Smooth muscle cell (in vitro differentiated cells): ENCODE results near the gene LHFPL2. TPM values are rescaled to one million over a fixed set of nuclear protein-coding genes. Genes with fewer than 3 reads are reported as not detected.

Source experiments
- DNase-seq: peaks from one replicate; lab custom pipeline; 2025; ENCODE audit not compliant: unreplicated experiment; lab: John Stamatoyannopoulos, UW
- H2AFZ ChIP-seq: fragments of 200-600 bp; sonication (generic); 2 replicates; pipeline ENCODE4 v1.6.0; 2016; ENCODE audit warnings: antibody characterized with exemption, low read depth, mild to moderate bottlenecking
- H3F3A ChIP-seq: fragments of 200-600 bp; sonication (generic); 2 replicates; pipeline ENCODE4 v1.6.0; 2017; ENCODE audit warnings: antibody characterized with exemption, low read depth
- H3K27ac ChIP-seq: fragments of 200-600 bp; sonication (generic); 2 replicates; pipeline ENCODE4 v1.5.1; 2016; ENCODE audit warnings: low read depth, mild to moderate bottlenecking
- H3K27me3 ChIP-seq: fragments of 200-600 bp; sonication (generic); 2 replicates; pipeline ENCODE4 v1.6.1; 2016; ENCODE audit warnings: low read depth, mild to moderate bottlenecking
- H3K36me3 ChIP-seq: fragments of 200-600 bp; sonication (generic); 2 replicates; pipeline ENCODE4 v1.5.1; 2016; ENCODE audit warnings: low read depth
- H3K4me1 ChIP-seq: fragments of 200-600 bp; sonication (generic); 2 replicates; pipeline ENCODE4 v1.5.1; 2016; ENCODE audit warnings: low read depth
- H3K4me2 ChIP-seq: fragments of 200-600 bp; sonication (generic); 2 replicates; pipeline ENCODE4 v1.6.0; 2016; ENCODE audit warnings: mild to moderate bottlenecking
- H3K4me3 ChIP-seq: fragments of 200-600 bp; sonication (generic); 2 replicates; pipeline ENCODE4 v1.5.1; 2016; ENCODE audit warnings: mild to moderate bottlenecking
- H3K79me2 ChIP-seq: fragments of 200-600 bp; sonication (generic); 2 replicates; pipeline ENCODE4 v1.6.0; 2016; ENCODE audit warnings: low read depth, mild to moderate bottlenecking
- H3K9ac ChIP-seq: fragments of 200-600 bp; sonication (generic); 2 replicates; pipeline ENCODE4 v1.6.0; 2016; ENCODE audit warnings: low read depth
- H3K9me3 ChIP-seq: fragments of 200-600 bp; sonication (generic); replicated peaks from 2 replicates; pipeline ENCODE4 v1.5.1; 2016; ENCODE audit warnings: low read depth
- H4K20me1 ChIP-seq: fragments of 200-600 bp; sonication (generic); 2 replicates; pipeline ENCODE4 v1.6.0; 2016; ENCODE audit warnings: low read depth
- CTCF ChIP-seq: fragments of 200-600 bp; sonication (generic); IDR thresholded peaks from 2 replicates; pipeline ENCODE4 v1.5.1; 2017; ENCODE audit warnings: borderline replicate concordance, mild to moderate bottlenecking, antibody characterized with exemption; ENCODE audit not compliant: insufficient read depth, poor library complexity, severe bottlenecking
- WGBS: methylation state at CpG from one replicate; pipeline ENCODE4 v1.1.7; 2016; ENCODE audit warnings: low lambda C conversion rate; 5-methylcytosine and 5-hydroxymethylcytosine counted together
- polyA plus RNA-seq: library from polyadenylated mRNA; unstranded; fragments of >200 nt; fragmentation: Nextera tagmentation; extraction: Ambion mirVana; gene quantifications from 2 replicates; pipeline ENCODE4 v1.2.1, GENCODE V29; 2016
- total RNA-seq: library from RNA; depleted of rRNA; stranded (reverse); fragments of >200 nt; gene quantifications from 2 replicates; pipeline ENCODE4 v1.2.3, GENCODE V29; 2014

The LHFPL2 gene
- total and polyA plus RNA-seq, 2 experiments from 2014 or later, result 13.4 to 18.6 TPM

- DNase-seq, result no peak
- H2AFZ ChIP-seq, result no peak overlapping the region
- H3K27me3 ChIP-seq, result no peaks in the 10 kb centered on the region
- H3K9me3 ChIP-seq, result no peaks in the 10 kb centered on the region
- H3K4me1 ChIP-seq, result peaks cover 4% of the 10 kb centered on the region
- WGBS, result 31% methylated on average over 2 of the region's 2 CpGs
- peaks cover 15% of the 10 kb centered on the region for H3F3A ChIP-seq
- no peak overlapping the region for H3K4me3 ChIP-seq
- no peaks in the 10 kb centered on the region for H4K20me1 ChIP-seq
- peak overlapping the region; percentile 53 for H3K4me2 ChIP-seq
- no peak for TF ChIP-seq CTCF
- no peak overlapping the region for H3K9ac ChIP-seq
- H3K79me2 ChIP-seq, result no peaks in the 10 kb centered on the region
- no peak overlapping the region for H3K27ac ChIP-seq
- H3K36me3 ChIP-seq, result no peaks in the 10 kb centered on the region
Measured at GRCh38 chr5:78672154-78672553, 23.6 kb upstream of the LHFPL2 start.

GRCh38 chr5:78671609-78672008, 23.0 kb upstream of the LHFPL2 start:
- no peaks in the 10 kb centered on the region for H3K9me3 ChIP-seq
- H2AFZ ChIP-seq, result no peak overlapping the region
- peaks cover 12% of the 10 kb centered on the region for H3F3A ChIP-seq
- DNase-seq, result no peak
- WGBS, result 8% methylated on average over 4 of the region's 4 CpGs
- no peaks in the 10 kb centered on the region for H4K20me1 ChIP-seq
- H3K4me1 ChIP-seq, result peaks cover 4% of the 10 kb centered on the region
- no peak overlapping the region for H3K27ac ChIP-seq
- no peak overlapping the region for H3K4me3 ChIP-seq
- H3K4me2 ChIP-seq, result peak overlapping the region; percentile 53
- no peaks in the 10 kb centered on the region for H3K79me2 ChIP-seq
- no peak for TF ChIP-seq CTCF
- no peaks in the 10 kb centered on the region for H3K27me3 ChIP-seq
- no peak overlapping the region for H3K9ac ChIP-seq
- H3K36me3 ChIP-seq, result no peaks in the 10 kb centered on the region

- no peaks in the 10 kb centered on the region for H4K20me1 ChIP-seq
- no peaks in the 10 kb centered on the region for H3K36me3 ChIP-seq
- H3K9me3 ChIP-seq, result no peaks in the 10 kb centered on the region
- peaks cover 12% of the 10 kb centered on the region for H3F3A ChIP-seq
- TF ChIP-seq CTCF, result no peak
- no peaks in the 10 kb centered on the region for H3K27me3 ChIP-seq
- no peak overlapping the region for H2AFZ ChIP-seq
- H3K27ac ChIP-seq, result no peak overlapping the region
- H3K4me1 ChIP-seq, result peaks cover 4% of the 10 kb centered on the region
- no peak overlapping the region for H3K4me3 ChIP-seq
- WGBS, result 70% methylated on average over 2 of the region's 2 CpGs
- H3K9ac ChIP-seq, result no peak overlapping the region
- H3K4me2 ChIP-seq, result no peak overlapping the region
- DNase-seq, result no peak
- H3K79me2 ChIP-seq, result no peaks in the 10 kb centered on the region
Measured at GRCh38 chr5:78670701-78671269, 22.2 kb upstream of the LHFPL2 start.

- DNase-seq, result no peak
- no peaks in the 10 kb centered on the region for H3K27me3 ChIP-seq
- WGBS, result 98% methylated on average over 4 of the region's 4 CpGs
- no peak overlapping the region for H3K27ac ChIP-seq
- no peak for TF ChIP-seq CTCF
- no peak overlapping the region for H3K9ac ChIP-seq
- no peaks in the 10 kb centered on the region for H3K79me2 ChIP-seq
- H3K4me3 ChIP-seq, result no peak overlapping the region
- no peaks in the 10 kb centered on the region for H3K9me3 ChIP-seq
- H3K4me1 ChIP-seq, result peaks cover 4% of the 10 kb centered on the region
- H3F3A ChIP-seq, result peaks cover 12% of the 10 kb centered on the region
- H4K20me1 ChIP-seq, result no peaks in the 10 kb centered on the region
- H3K36me3 ChIP-seq, result no peaks in the 10 kb centered on the region
- H2AFZ ChIP-seq, result no peak overlapping the region
- H3K4me2 ChIP-seq, result no peak overlapping the region
Measured at GRCh38 chr5:78669331-78669730, 20.8 kb upstream of the LHFPL2 start.
